Activated CD4-positive, CD25-positive, alpha-beta regulatory T cell treated with anti-CD3 and anti-CD28 coated beads, Interleukin-2, amount 50 U/mL, for 16 hours (primary cell): Measurements from ENCODE around the gene CALML3.

Source experiments
- DNase-seq: peaks from one replicate; pipeline ENCODE4 v3.0.0-alpha.2; 2020; ENCODE audit warnings: low read depth, low spot score

CALML3 gene

GRCh38 chr10:5506751-5507648 is 17.8 kb upstream of the CALML3 start:
- DNase-seq, result no peak

DNA sequence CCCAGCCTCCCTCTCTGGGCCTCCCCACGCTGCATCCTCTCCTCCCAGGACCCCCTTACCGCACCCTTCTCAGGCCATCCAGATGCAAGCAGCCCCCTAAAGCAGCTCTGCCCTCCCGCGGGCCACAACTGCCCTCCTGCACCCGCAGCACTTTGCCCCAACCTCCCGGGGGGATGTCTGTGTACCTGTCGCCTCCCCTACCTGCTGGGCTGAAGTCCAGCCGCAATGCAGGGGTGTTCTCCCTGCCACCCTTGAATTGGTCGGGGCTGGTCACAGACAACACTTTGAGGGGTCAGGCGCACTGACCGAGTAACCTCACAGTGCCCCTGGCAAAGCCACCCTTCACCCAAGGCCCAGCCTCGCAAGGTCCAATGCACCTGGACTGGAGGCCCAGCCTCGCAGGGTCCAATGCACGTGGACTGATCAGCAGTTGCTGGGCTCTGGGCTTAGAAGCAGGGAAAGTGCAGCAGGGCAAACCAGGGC is 17.1 kb upstream of the CALML3 start:
- DNase-seq, result no peak

GRCh38 chr10:5508161-5508604 is 16.6 kb upstream of the CALML3 start:
- no peak for DNase-seq

DNA sequence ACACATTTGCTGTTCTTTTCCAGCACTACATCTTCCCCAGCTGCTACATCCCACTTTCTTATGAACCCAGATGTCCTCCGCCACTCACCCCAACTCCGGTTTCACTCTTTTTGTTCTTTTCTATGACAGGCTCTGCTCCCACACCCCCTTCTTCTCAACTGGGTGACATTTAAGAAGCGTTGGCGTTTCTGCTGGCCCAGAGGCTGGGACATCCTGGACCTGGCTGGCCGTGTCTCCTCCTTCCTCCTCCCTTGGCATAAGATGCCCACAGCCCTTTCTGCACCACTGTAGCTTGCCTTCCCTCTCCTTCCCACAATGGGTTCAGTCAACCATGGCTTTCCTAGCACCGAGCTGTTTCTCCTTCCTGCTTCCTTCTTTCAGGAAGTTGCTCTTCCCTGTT is 16.0 kb upstream of the CALML3 start:
- no peak for DNase-seq

GRCh38 chr10:5509236-5509635 is 15.5 kb upstream of the CALML3 start:
- no peak for DNase-seq

- no peak for DNase-seq
Measured at GRCh38 chr10:5509691-5510090, 15.1 kb upstream of the CALML3 start.

- no peak for DNase-seq
Measured at GRCh38 chr10:5510281-5511072, 14.3 kb upstream of the CALML3 start.

DNA sequence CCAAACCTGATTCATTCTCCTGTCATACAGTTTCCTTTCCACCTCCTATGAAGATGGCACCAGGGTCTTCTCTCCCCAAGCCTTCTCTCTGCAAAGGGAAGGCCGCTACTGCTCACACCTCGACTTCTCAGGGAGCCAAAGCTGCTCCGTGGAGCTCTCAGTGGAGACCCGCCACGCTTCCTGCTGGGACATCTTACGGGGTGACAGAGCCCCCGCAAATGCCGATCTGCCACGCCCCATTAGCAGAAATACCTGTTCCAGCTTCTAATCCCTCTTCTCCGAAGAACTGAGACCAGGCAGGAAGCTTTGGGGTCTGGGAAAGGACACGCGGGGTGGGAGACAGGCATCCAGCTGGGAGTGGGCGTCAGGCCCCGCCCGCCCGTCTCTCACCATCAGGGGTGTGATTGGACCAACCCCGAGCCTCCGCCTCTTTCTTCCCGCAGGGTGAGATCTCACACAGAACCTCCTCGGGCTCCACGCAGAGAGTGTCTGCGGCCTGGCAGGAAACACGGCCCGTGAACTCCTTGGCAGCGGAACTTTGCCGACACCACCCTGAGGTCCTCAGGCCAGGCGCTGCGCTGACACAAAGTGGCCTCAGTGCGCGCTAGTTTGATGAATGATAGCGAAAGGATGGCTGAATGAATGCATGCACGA is 13.4 kb upstream of the CALML3 start:
- no peak for DNase-seq

GRCh38 chr10:5511885-5512280 is 12.9 kb upstream of the CALML3 start:
- DNase-seq, result no peak

- DNase-seq, result no peak
Measured at GRCh38 chr10:5512331-5512730, 12.4 kb upstream of the CALML3 start.

- DNase-seq, result no peak
Measured at GRCh38 chr10:5512881-5513612, 11.7 kb upstream of the CALML3 start.

DNA sequence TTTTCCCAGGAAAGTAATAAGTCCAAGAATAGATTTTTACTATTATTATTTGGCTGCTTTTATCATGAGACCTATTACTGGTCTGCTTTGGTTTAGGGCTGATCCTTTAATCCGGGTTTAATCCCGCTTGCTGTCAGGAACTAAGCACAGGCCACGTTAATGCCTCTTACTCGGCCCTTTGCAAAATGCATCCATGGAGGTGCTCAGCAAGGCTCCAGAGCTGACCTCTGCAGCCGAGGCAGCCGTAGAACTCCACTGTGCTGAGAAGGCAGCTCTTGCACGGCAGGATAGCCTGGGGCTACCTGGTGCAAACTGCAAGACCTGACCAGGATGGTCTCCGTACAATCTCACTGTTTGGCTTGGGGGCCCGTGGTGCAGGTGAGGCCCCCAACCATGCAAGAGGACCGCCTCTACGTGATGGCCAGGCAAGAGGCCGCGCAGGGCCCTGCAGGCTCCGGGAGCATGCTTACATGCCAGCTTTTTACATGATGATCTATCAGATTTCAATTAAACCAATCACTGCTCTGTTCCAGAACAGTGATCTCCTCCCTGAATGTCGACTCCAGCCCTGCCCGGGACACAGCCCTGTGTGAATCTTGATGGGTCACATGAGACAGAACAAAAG is 10.4 kb upstream of the CALML3 start:
- no peak for DNase-seq

GRCh38 chr10:5515948-5516761 is 8.6 kb upstream of the CALML3 start:
- DNase-seq, result no peak

- DNase-seq, result no peak
Measured at GRCh38 chr10:5517546-5517945, 7.2 kb upstream of the CALML3 start.

- no peak for DNase-seq
Measured at GRCh38 chr10:5518143-5518542, 6.6 kb upstream of the CALML3 start.

DNA sequence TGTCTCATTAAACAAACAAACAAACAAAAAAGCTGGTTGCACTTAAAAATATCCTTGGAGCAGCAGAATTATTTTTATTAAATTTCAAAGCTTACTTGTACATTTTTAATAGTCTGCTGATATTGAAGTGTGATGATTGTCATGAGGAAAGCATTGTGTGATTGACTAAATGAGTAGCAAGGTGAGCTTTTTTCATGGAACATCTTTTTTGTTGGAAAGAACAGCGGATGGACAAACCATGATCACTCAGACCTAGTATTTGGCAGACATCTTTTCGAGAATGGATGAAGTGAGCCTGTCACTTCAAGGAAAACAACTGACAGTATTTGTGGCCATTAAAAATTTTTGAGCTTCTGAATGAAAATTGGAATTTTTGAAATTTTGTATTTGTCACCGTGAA is 5.7 kb upstream of the CALML3 start:
- DNase-seq, result no peak

GRCh38 chr10:5522913-5523560 is 1.7 kb upstream of the CALML3 start:
- DNase-seq, result no peak

DNA sequence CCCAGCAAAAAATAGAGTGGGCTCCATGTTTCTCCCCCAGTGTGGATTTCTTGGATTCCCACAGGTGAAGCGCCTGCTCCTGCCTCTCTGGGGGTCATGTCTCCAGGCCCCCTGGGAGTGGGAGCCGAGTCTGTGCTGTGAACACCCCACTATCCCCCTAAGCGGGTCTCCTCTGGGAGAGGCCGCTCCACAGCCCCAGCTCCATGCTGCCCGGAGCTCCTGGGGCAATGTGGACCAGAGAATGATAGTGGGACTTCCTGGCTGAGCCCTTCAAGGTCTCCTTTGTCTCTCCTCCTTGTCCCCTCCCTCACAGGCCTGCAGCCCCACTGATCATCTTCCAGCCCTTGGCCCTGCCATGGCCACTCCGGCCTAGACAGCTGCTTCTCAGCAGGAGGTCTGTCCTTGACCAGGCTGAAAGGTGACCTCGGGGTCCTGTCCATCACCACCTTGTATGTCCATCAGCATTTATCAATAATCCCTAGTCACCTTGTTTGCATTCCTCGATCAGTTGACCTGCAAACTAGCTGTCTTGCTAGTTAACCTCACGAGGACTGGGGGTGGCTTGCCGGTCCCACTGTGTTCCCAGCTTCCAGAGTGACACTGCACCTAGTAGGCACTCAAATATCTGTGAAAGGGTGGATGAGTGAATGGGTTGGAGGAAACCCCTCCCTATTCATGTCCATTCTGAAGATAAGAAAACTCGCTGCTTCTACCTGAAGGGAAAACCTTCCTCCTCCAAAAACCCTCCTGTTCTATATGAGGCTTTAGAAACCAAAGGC is 776 bp upstream of the CALML3 start:
- DNase-seq, result no peak
